ENCODE results near the gene CRB2. TPM values are rescaled to one million over a fixed set of nuclear protein-coding genes. Genes with fewer than 3 reads are reported as not detected.
A peak's percentile ranks its signal among the peaks of the same experiment; 100 is the strongest.

CRB2 gene
- polyA plus RNA-seq, 3 donors from 2014 or later = 0.04 TPM; not detected in 2

DNA sequence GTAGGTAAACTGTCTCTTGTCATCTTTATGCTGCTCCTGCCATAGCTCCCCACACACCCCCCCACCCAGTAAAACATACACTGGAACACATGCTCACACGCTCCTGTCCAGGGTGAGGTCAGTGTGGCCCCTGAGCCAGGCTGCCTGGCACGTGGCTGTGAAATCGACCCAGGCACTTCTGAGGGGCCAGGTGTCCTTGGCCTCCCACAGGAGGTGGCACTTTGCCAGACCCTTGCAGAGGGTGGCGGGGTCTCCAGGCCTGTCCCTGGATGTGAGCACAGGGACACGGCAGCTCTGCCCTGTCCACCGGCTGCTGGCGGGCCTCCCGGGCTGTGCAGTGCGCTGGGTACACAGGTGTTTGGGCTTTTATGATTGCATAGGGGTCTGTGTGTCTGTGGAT is 10.0 kb upstream of the CRB2 start:
- no peak for DNase-seq
- Mint-ChIP-seq H3K36me3 (no peaks in the 10 kb centered on the region), H3K4me3 (no peak overlapping the region), H3K4me1 (peaks cover 0 to 3% of the 10 kb centered on the region in 2 donors), H3K27ac (no peak overlapping the region), H3K9me3 (no peaks in the 10 kb centered on the region), H3K27me3 (ENCODE audit: low read depth in 3 of 3) (peaks cover 2 to 5% (median 2%) of the 10 kb centered on the region in 3 donors)

DNA sequence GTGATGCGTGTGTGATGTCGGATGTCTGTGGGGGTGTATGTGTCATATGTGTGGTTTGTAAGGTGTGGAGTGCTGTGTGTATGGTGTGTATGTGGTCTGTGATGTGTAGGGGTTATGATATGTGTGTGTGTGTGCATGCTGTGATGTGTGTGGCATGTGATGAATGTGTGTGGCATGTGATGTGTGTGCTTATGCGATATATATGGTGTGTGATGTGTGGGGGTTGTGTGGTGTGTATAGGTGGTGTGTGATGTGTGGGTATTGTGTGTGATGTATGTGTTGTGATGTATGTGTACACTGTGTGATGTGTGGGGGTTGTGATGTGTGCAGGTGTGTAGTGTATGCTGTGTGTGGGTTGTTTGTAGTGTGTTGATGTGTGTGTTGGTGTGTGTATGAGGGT is 9.2 kb upstream of the CRB2 start:
- Mint-ChIP-seq H3K27ac (no peak overlapping the region), H3K27me3 (ENCODE audit: low read depth in 3 of 3) (peaks cover 2 to 6% (median 5%) of the 10 kb centered on the region in 3 donors), H3K36me3 (no peaks in the 10 kb centered on the region), H3K9me3 (no peaks in the 10 kb centered on the region), H3K4me1 (no peaks in the 10 kb centered on the region), H3K4me3 (no peak overlapping the region)
- no peak for DNase-seq

DNA sequence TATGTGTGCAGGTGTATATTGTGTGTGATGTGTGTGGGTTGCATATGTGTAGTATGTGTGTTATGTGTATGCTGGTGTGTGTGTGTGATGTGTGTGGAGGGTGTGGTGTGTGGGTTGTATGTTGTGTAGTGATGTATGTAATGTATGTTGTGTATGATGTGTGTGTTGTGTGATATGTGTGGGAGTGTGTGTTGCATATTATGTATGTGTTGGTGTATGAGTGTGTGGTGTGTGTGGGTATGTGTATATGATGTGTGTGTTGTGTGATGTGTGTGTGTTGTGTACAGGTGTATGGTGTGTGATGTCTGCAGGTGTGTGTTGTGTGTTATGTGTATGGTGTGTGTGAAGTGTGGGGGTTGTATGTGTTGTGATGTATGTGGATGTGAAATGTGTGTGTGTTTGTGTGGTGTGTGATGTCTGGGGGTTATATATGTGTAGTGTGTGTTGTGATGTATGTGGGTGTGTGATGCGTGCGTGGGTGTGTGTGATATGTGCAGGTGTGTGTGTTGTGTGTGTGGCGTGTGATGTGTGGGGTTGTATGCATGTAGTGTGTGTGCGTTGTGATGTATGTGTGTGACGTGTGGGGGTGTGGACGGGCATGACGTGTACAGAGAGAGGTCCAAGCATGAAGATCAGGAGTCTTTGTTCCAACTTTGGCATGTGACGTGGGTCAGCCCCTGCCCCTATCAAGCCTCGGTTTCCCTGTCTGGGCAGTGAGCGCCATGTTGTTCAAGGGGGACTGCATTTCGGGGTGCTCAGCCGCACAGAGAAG is 8.5 kb upstream of the CRB2 start:
- no peaks in the 10 kb centered on the region for H3K4me1 Mint-ChIP-seq
- no peak overlapping the region for H3K4me3 Mint-ChIP-seq
- no peaks in the 10 kb centered on the region for H3K36me3 Mint-ChIP-seq
- no peak for DNase-seq
- H3K9me3 Mint-ChIP-seq = no peaks in the 10 kb centered on the region
- no peak overlapping the region for H3K27ac Mint-ChIP-seq
- peaks cover 0 to 6% (median 5%) of the 10 kb centered on the region in 3 donors for H3K27me3 Mint-ChIP-seq (ENCODE audit: low read depth in 3 of 3)

DNA sequence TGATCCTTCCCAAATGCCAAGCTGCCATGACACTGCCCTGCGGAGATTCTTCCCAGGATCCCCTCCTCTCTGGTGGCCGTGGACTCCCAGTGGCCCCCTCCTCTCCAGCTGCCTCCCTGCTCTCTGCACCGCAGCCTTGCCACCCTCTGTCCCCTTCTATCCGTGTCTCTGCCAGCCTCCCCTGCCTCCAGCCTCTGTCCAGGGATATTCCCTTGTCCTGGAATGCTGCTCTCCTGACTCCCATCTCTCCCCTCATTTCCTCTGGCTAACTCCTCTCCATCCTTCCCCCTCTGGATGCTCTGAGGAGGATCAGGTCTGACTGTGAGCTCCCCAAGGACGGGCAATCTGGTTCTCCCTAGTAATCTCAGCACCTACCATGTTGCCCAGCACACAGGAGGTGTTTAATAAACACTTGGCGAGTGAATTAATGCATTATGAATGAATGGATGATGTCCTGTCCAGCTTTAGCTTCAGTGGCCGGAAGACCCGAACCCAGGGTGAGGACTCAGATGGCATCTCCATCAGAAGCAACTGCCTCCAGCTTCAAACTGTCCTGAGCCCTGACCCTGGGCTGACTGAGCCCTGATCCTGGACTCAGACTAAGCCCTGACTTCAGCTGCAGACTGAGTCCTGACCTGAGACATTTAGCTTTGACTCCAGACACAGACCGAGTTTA is 7.5 kb upstream of the CRB2 start:
- Mint-ChIP-seq H3K4me1 (no peaks in the 10 kb centered on the region), H3K27ac (no peak overlapping the region), H3K27me3 (ENCODE audit: low read depth in 3 of 3) (peaks cover 6 to 8% (median 8%) of the 10 kb centered on the region in 3 donors), H3K9me3 (no peaks in the 10 kb centered on the region), H3K4me3 (no peak overlapping the region), H3K36me3 (no peaks in the 10 kb centered on the region)
- no peak for DNase-seq

DNA sequence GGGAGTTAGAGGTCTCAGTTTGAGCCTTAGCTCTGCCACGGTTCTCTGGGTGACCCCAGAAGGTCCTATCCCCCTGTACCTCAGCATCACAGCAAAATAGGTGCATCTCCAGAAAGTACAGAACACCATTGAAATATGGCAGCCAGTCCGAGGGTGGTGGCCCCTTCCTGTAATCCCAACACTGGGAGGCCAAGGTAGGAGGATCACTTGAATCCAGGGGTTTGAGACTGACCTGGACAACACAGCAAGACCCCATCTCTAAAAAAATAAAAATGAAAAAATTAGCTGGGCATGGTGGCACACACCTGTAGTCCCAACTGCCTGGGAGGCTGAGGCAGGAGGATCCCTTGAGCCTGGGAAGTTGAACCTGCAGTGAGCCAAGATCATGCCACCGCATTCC is 7.0 kb upstream of the CRB2 start:
- no peak for DNase-seq
- peaks cover 0 to under 1% of the 10 kb centered on the region in 2 donors for H3K4me1 Mint-ChIP-seq
- H3K9me3 Mint-ChIP-seq = no peaks in the 10 kb centered on the region
- no peaks in the 10 kb centered on the region for H3K36me3 Mint-ChIP-seq
- no peak overlapping the region for H3K27ac Mint-ChIP-seq
- H3K27me3 Mint-ChIP-seq (ENCODE audit: low read depth in 3 of 3) = peaks cover 6 to 8% (median 8%) of the 10 kb centered on the region in 3 donors
- no peak overlapping the region for H3K4me3 Mint-ChIP-seq

DNA sequence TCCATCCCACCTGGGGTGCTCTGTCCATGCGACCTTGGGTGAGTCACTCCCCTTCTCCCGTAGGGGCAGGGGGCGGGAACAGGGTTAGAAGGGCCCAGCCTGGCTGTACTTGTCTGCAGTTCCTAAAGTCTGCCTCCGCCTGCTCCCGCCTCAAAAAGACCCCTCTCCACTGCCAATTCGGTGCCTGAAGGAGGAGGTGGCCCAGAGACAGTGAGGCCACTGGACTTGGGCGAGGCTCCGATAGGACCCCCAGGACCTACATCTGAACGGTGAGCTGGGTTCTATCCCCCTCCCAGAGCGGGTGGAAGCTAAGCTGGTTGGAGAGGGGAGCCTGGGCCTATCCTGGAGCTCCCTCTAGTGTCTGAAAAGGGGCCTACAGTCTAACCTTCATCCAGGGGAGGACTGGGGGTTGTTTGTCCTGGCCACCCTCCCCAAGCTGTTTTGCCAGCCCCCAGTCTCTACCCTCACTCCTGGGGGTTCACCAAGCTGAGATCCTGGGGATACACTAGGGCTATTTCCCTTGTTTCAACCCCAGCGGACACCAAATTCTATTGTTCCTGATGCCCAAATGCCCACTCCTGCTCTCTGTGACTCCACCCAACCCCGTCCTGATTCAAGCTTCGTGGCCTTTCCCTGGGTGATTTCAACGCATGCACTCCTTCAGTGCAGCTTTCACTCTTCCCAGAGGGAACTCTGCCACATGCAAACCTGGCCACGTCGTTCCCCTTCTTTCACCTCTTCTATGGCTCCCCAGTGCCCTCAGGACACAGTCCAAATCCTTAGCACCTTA is 6.1 kb upstream of the CRB2 start:
- H3K4me1 Mint-ChIP-seq = peaks cover 0 to 2% of the 10 kb centered on the region in 2 donors
- H3K36me3 Mint-ChIP-seq = no peaks in the 10 kb centered on the region
- peak; percentile 58 to 63 (median 62) for DNase-seq
- H3K27me3 Mint-ChIP-seq (ENCODE audit: low read depth in 3 of 3) = peaks cover 6 to 8% (median 8%) of the 10 kb centered on the region in 3 donors
- H3K9me3 Mint-ChIP-seq = no peaks in the 10 kb centered on the region
- H3K27ac Mint-ChIP-seq = no peak overlapping the region
- H3K4me3 Mint-ChIP-seq = no peak overlapping the region

DNA sequence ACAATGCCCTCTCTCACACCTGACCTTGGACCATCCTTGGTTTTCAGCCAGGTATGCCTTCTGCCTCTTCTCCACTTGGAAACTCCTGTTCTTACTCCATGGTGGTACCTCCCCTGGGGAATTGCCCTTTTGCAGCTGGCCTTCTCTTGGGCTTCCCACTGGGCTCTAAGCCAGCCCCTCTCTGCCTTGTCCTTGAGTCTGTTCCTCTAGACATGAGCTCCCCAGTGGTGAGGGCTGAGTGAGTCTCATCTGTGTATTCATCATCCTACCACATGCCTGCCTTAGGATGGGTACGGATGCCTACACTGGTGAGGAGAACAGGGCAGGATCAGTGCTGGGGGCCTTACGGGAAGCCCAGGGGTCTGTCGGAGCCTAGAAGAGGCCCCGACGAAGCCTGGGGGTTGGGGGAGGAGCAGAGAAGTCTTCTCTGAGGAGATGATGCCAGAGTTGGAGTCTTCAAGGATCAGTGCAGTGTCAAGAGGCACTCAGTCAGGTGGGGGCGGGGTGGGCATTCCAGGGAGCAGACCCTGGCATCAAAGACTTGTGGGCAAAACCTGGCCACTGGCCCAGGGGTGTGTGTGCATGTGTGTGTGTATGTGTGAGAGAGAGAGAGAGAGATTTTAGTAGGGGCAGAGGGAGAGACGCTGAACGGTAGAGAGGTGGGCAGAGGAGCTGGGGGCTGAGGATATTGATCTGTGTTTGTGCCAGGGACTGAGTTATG is 5.2 kb upstream of the CRB2 start:
- no peak overlapping the region for H3K4me3 Mint-ChIP-seq
- no peak overlapping the region for H3K27ac Mint-ChIP-seq
- H3K9me3 Mint-ChIP-seq = no peaks in the 10 kb centered on the region
- no peaks in the 10 kb centered on the region for H3K36me3 Mint-ChIP-seq
- H3K27me3 Mint-ChIP-seq (ENCODE audit: low read depth in 3 of 3) = peaks cover 6 to 8% (median 8%) of the 10 kb centered on the region in 3 donors
- no peak for DNase-seq
- H3K4me1 Mint-ChIP-seq = peaks cover 0 to 2% of the 10 kb centered on the region in 2 donors

DNA sequence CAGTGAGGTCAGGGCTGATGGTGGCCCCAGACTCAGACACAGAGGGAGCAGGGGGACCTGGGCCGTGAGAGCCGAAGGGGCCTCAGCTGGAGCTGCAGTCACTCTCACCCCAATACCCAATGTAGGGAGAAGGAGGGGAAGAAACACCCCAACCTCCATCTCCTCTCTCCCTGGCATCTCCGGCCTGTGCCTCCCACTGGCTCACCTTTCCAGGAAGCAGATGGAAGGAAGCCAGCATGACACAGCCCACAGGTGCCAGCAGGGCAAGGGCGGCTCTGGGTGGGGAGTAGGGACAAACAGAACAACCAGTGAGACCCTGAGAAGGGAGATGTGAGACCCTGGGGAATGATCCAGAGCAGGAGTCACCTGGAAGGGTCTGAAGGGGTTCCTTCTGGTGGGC is 3.0 kb upstream of the CRB2 start:
- H3K27me3 Mint-ChIP-seq (ENCODE audit: low read depth in 3 of 3) = peaks cover 6 to 12% (median 8%) of the 10 kb centered on the region in 3 donors
- no peaks in the 10 kb centered on the region for H3K9me3 Mint-ChIP-seq
- no peak for DNase-seq
- H3K36me3 Mint-ChIP-seq = no peaks in the 10 kb centered on the region
- H3K27ac Mint-ChIP-seq = no peak overlapping the region
- H3K4me1 Mint-ChIP-seq = peaks cover 0 to 2% of the 10 kb centered on the region in 2 donors
- no peak overlapping the region for H3K4me3 Mint-ChIP-seq

DNA sequence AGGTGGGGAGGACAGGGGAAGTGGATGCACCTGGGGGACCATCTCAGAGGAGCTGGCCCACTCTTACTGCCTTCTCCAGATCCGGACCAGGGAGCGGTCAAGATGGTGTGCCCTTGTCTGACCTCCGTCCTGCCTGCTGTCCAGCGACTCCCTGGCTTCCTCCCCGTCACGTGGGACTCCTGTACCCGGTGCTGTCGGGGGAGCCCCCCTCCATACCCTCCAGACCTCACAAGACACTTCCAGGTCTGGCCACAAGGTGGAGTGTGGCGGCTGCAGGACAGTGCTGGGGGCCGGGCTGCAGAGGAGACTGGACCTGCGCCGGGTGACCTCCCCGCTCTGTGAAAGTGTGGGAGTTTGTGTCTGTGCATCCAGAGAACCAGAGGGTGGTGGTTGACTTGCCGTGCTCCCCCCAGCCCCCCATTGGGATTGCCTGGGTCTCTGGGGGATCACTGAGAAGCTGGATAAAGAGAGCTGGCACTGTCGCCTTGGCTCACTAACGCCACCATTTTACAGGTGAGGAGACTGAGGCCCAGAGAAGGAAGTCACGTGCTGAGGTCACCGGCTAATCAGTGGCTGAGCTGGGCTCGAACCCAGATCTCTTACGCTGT is 1.9 kb upstream of the CRB2 start:
- Mint-ChIP-seq H3K27me3 (ENCODE audit: low read depth in 3 of 3) (peaks cover 6 to 12% (median 8%) of the 10 kb centered on the region in 3 donors), H3K4me3 (no peak overlapping the region), H3K9me3 (no peaks in the 10 kb centered on the region), H3K27ac (no peak overlapping the region), H3K36me3 (no peaks in the 10 kb centered on the region), H3K4me1 (peaks cover 0 to 3% of the 10 kb centered on the region in 2 donors)
- peak; percentile 33 to 42 (median 33) for DNase-seq

DNA sequence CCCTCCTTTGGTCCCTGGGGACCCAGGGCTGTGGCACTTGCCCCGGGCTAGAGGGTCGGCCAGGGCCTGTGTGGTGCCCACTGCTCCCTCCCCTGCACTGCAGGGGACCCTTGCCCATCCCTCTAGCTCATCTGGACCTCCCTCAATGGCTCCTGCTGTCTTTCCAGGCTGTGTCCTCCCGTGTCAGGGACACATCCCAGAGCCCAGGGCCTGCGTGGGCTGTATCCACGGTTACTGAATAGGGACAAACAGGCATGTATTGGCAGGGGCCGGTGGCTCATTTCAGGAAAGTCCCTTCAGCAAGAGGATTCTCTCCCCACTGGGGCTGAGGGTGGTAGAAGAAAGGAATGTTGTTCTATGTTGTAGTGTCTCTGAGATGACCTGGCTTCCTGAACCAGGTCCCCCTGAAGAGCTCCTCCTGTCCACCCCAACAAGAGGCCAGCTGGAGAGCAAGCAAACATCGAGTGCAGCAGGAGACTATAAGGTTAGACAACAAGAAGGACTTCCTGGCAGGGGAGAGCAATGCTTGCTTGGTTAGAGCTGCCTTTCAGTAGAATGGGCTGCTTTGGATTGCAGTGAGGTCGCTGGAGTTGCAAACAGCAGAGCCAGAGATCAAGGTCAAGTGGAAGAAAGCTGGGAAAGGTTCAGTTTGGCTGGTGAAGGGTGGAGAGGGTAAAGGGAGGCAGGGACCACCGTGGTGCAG is 1.0 kb upstream of the CRB2 start:
- Mint-ChIP-seq H3K36me3 (no peaks in the 10 kb centered on the region), H3K27me3 (ENCODE audit: low read depth in 3 of 3) (peaks cover 6 to 11% (median 8%) of the 10 kb centered on the region in 3 donors), H3K27ac (no peak overlapping the region), H3K4me1 (peaks cover 6% of the 10 kb centered on the region in 2 donors), H3K9me3 (no peaks in the 10 kb centered on the region), H3K4me3 (no peak overlapping the region)
- no peak for DNase-seq

DNA sequence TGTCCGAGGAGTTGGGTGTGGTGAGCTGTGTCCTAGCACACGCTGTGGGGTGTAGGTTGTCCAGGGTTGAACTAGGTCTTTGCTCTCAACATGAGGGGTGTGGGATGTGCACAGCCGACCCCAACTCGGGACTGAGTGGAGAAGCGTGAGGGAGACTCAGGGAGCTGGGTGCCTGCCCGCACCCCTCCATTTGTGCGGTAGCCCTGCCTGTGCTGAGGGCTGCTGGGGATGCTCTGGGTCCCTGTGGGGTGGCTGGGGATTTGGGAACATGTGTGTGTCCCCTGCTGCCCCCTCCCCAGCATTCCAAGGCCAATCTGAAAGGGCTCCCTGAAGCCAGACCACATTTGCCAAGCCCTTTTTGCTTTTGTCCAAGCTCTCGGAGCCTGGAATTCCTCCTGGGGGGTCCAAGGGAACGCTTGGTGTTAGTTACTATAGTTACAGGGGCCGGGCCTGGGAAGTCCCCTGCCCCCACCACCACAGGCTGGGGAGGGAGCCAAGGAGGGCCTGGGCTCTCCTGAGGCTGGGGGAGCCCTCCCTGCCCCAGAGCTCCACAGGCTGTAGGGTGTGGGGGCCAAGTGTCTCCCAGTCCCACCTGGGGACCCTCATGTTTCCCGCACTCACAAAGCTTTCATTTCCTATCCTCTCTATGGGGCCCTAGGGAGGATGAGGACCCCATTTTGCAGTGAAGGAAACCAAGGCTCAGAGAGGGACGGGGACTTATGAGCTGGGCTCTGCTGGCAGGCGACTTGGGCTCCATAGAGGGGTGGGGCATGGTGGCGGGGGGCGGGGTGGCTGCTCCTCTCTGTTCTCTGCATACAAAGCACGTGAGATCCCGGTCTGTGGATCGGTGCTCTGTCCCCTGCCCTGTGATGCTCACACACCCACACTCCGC is 1.1 kb downstream of the CRB2 start:
- Mint-ChIP-seq H3K27ac (no peak overlapping the region), H3K9me3 (no peaks in the 10 kb centered on the region), H3K4me1 (peaks cover 6% of the 10 kb centered on the region in 2 donors), H3K27me3 (ENCODE audit: low read depth in 3 of 3) (peaks cover 3 to 7% (median 6%) of the 10 kb centered on the region in 3 donors), H3K36me3 (no peaks in the 10 kb centered on the region), H3K4me3 (no peak overlapping the region)
- DNase-seq = no peak

DNA sequence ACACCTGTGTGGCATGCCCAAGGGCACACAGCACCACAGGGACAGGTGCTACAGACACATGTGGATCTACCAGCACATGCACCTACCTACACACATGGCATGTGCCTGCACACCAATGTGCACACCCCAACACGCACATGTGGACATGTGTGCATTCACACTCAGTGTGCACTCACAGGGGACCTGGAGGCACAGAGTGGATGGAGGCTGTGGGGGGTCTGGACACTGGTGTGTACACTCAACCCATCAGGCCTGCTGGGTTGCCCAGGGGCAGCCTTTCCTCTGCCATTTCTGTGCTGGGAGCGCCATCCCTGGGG is 1.7 kb downstream of the CRB2 start:
- DNase-seq = no peak
- Mint-ChIP-seq H3K36me3 (no peaks in the 10 kb centered on the region), H3K4me3 (no peak overlapping the region), H3K9me3 (no peaks in the 10 kb centered on the region), H3K27ac (no peak overlapping the region), H3K27me3 (ENCODE audit: low read depth in 3 of 3) (peaks cover under 1 to 5% (median 4%) of the 10 kb centered on the region in 3 donors), H3K4me1 (peaks cover 6% of the 10 kb centered on the region in 2 donors)
